ENCODE measurements around the gene SELENOF.
"Not testable (repeated sequence)": the region's sequence is repeated elsewhere in the genome, so short reads cannot be mapped to it uniquely, and the experiment has no call there.

Gene SELENOF

DNA sequence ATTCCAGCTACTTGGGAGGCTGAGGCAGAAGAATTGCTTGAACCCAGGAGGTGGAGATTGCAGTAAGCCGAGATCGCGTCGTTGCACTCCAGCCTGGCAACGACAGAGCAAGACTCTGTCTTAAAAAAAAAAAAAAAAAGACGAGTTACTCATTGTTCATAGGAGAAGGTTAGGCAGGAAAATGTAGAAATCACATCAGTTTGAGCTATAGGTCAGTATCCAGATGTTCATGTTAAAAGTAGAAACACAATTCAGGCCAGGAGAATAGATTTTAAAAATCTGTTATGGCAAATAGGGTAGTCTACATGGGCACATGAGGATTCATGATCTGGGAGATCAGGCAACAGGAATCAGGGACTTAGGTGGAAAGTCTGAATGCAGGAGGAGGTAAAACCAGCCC is 57.7 kb downstream of the SELENOF start:
- no peak for DNase-seq (ENCODE audit: low spot score)

DNA sequence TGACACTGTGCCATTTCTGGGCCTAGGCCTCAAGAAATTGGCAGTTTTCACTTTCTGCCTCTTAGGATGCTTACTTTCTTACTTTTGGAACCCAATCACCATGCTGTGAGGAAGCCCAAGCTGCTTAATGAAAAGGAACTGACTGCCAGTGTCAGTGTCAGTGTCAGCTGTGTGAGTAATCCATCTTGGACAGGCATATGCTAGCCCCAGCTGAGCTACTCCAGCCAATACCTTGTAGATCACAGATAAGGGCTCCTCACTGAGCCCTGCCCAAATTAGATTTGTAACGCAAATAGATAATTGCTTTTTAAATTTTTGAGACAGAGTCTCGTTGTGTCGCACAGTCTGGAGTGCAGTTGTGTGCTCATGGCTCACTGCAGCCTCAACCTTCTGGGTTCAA is 59.6 kb downstream of the SELENOF start:
- DNase-seq (ENCODE audit: low spot score) = no peak

DNA sequence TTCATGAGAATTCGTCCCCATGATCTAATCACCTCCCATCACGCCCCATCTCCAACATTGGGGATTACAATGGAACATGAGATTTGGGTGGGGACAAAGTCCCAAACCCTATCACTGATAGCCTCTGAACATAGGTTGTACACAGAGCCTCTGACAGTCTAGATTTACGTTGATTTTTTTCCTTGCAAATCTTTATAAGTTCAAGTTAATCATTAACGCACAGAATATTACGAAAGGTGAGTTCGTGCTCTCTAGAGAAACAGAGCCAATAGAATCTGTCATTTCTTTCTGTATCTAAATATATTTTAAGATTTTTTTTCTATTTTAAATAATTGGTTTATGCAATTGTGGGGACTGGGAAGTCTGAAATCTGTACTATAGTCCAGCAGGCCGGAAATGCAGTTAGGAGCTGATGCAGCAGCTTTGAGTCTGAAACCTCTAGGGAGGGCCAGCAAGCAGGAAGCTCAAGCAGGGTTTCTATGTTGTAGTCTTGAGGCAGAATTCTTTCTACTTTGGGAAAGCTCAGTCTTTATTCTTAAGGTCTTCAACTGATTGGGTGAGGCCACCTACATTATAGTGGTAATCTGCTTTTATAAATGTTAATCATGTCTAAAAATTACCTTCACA is 61.0 kb downstream of the SELENOF start:
- DNase-seq (ENCODE audit: low spot score) = no peak

DNA sequence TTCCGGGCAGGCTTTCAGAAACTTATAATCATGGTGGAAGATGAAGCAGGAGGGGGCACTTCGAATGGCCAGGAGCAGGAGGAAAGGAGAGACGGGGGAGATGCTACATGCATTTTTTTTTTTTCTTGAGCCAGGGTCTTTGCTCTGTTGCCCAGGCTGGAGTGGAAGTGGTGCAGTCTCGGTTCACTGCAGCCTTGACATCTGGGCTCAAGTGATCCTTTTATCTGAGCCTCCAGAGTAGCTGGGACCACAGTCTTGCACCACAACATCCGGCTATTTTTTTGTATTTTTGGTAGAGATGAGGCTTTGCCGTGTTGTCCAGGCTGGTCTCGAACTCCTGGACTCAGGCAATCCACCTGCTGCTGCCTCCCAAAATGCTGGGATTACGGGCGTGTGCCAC is 61.6 kb downstream of the SELENOF start:
- DNase-seq (ENCODE audit: low spot score) = no peak

DNA sequence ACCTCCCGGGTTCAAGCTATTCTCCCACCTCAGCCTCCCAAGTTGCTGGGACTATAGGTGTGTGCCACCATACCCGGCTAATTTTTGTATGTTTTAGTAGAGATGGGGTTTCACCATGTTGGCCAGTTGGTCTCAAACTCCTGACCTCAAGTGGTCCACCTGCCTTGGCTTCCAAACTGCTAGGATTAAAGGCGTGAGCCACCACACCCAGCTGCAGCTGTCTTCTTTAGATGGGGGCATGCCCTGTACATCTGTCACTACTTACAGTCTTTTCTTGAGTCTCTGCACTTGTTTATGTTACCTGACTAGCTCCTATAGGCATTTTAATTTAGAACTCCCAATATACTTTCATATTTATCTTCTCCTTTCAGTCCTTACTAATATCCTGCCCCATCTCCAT is 64.2 kb downstream of the SELENOF start:
- DNase-seq (ENCODE audit: low spot score) = no peak

DNA sequence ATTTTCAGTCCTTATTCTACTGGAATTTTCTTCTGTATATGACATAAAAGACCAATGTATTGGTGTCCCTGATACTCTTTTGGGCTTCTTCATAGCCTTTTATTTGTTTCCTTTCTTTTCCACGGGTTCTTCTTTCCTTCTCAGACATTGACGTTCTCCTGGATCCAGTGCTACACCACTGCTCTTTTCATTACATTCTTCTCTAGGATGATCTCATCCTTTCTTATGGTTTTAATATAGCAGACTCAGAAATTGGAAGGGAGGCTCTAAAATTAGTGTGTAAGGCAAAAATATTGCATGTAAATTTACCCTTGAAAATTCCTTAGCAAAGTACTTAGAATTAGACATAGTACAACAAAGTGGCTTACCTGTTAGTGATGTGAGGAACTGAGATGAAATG is 65.3 kb downstream of the SELENOF start:
- DNase-seq (ENCODE audit: low spot score) = no peak

DNA sequence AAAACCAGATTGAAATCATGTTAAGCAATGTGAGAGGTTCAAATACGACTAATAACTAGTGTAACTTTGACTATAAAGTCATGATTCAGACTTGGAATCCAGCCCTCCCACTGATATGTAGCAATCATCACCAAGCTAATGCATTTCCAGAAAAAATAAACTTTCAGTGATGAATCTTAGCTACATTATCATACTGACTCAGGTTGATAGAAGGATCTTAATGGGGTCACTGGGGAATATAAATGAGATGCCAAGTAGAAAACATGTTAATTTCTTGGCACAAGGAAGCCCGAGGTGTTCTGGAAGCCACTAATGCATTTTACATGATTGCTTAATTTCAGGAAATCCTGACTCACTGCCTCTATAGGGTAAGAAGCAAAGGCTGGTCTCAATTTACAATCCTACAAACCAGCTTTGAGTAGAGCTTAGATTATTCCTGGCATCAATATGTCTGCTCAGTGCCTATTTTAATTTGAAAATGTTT is 67.7 kb downstream of the SELENOF start:
- no peak for DNase-seq (ENCODE audit: low spot score)

DNA sequence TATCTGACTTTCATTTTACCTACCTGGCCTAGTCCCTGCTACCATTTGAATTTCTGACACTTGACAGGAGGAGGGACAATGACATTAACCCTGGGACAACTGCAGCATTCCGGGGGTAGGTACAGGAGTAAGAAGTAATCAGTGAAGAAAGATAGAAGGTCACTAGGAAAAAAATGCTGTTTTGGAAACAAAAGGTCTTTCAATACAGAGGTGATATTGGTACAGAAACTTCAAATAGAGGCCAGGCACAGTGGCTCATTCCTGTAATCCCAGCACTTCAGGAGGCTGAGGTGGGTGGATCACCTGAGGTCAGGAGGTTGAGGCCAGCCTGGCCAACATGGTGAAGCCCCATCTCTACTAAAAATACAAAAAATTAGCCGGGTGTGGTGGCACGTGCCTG is 68.4 kb downstream of the SELENOF start:
- DNase-seq (ENCODE audit: low spot score) = no peak

DNA sequence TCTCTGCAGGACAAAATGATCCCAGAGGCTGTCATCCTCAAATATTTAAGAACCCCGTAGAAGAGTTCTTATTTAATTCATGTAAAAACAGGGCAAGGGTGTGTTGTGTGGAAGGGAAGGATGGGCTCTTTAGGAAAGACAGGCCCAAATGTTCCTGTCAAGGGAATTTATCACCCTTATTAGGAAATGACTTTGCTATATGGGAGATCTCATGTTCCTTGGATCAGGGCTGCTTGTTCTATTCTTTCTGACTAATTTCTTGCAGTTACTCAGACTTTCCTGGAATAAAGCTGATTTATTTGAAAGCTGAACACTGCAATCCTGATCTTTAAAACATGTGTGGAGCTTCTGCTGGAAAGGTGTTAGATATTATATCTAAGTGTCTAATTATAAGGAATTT is 72.8 kb downstream of the SELENOF start:
- no peak for DNase-seq (ENCODE audit: low spot score)

DNA sequence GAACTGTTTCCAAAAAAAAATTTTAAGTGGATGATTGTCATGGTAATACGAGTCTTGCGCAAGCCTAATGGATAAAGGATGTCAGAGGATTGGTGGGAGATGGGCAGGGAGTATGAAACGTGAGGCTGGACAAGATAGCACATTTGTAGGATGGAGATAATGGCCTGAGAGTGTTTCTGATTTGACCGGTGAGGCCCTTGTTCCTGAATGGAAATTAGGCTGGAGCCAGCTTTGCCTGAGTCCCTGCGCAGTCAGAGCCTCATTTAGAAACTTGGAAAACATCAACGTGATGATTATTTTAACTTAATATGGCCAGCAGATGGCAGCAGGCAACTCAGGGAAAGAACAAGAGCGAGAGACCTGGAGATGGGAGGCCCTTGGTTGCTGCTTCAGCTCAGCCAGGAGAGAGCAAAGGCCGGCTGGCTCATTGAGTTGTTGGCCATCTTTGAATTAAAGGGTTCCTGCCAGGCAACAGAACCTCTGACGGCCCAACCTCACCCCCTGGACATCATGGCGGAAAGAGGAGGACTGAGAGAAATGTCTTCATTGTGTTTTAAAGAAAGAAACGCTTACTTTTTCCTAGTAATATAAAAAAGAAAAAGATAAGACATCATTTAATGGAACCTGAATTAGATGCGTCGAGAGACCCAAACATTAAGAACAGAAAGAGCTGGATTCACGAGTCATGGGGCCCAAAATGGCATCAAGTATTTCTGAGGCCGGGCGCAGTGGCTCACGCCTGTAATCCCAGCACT is 80.3 kb downstream of the SELENOF start:
- DNase-seq (ENCODE audit: low spot score) = peak; percentile 85

DNA sequence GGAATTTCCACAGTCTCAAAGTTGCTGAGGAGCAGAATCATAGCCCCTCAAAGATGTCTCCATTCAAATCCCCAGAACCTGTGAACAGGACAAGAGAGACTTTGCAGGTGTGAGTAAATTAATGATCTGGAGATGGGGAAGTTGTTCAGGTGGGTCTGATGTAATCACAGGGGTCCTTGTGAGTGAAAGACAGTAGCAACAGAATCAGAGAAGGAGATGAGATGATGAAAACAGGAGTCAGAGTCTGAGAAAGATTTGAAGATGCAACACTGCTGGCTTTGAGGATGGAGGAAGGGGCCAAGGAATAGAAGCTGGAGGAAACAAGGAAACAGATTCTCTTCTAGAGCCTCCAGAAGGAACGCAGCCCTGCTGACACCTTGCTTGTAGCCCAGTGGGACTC is 81.5 kb downstream of the SELENOF start:
- DNase-seq (ENCODE audit: low spot score) = no peak

DNA sequence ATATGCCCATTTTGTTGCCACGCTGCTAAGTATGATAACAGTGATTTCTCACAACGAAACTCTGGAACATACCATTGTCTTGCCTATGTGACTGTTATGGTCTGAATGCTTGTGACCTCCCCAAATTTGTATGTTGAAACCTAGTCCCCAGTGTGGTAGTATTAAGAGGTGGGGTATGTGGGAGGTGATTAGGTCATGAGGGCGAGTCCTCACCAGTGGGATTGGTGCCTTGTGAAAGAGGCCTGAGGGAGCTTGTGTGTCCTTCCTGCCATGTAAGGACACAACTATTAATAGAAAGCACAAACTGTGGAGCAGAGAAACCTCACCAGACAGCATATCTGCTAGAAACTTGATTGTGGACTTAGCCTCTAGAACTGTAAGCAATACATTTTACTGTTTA is 84.6 kb downstream of the SELENOF start:
- DNase-seq (ENCODE audit: low spot score) = no peak

DNA sequence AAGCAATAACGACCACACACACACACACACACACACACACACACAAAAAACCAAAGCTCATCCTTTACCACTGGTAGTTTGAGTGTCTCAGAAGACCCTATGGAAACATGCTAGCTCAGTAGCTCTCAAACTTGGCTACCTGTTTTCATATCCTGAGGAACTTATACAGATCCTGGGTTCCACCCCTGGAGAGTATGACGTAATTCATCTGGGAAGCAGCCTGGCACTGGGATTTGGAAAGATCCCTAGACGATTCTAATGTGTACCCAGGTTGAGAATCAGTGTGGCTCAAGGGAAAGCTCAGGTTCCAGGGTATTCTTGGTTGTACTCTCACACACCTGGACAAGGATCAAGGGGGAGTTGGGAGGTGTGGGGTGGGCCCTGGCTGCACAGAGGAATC is 85.9 kb downstream of the SELENOF start:
- no peak for DNase-seq (ENCODE audit: low spot score)

DNA sequence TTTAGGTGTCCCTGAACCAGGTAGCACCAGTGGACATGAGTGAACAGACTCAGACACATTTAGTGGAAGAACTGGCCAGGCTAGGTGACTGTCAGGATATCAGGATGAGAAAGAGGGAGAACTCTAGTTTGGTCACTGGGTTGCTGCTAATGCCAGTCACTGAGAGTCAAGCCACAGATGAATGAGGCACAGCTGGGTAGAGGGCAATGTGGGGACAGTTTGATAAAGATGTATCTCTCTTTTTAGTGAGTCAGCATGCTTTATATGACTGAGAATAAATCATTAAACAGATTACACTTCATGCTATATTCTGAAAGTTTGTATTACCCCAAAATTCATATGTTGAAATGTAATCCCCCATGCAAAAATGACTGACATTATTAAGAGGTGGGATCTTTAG is 87.1 kb downstream of the SELENOF start:
- no peak for DNase-seq (ENCODE audit: low spot score)

DNA sequence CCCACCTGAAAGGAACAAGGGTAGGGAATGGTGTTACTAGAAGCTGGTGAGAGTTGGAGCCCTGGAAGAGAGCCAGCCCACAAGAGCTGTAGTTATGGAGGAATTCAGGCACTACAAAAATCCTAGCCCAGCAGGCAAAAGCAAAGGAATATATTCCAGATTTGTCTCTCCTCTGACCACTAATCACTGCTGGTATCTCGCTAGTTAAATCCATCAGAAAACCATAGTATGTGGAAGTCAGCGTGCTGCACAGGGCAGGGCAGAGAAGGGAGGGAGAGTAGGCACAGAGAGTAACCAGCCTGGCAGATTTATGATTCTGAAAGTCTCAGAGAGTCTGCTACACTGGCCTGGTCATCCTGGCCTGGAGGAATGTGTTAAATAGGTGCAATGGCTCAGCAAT is 88.6 kb downstream of the SELENOF start:
- DNase-seq (ENCODE audit: low spot score) = no peak

DNA sequence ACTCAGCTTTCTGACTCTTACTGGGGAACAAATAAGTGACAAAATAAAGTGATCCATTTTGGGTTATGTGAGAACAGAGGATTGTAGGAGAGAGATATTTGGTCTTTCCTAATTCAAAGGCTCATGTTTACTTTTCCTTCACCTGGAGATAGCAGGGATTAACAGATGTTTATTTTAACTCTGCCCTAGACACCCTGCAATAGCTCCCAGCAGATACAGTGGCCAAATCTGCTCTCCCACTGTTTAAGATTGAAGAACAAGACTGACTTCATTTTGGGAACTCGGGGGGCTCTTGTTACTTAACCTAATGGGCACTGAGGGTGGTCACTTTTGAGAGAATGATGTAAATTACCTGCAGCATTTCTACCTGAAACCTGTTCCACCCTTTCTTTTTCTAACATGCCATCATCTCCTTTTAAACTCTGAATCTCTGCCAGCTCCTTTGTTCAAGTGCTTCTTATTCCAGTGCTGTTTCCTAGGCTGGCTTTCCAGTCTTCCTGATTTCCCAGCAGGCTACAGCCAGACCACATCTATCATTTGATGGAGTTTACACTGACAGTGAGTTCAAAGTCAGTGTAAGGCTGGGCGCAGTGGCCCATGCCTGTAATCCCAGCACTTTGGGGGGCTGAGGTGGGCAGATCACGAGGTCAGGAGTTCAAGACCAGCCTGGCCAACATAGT is 90.0 kb downstream of the SELENOF start:
- no peak for DNase-seq (ENCODE audit: low spot score)

DNA sequence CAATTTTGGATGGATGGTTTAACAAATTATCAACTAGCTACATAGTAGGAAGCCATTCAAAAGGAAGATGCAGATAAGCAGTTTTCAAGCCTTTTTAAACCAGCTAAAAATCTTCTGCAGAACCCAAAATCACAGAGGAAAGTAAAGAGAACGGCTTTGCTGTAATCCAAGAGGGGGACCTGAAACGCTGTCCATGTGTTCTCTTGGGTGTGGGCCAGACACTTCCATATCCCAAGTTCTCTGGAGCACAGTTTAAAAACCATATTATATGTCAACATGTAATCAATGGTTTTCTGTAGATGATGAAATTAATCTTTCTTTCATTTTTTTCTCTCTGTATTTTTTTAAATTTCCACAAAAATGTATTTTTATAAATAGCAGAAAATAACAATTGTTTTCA is 90.5 kb downstream of the SELENOF start:
- DNase-seq (ENCODE audit: low spot score) = no peak

DNA sequence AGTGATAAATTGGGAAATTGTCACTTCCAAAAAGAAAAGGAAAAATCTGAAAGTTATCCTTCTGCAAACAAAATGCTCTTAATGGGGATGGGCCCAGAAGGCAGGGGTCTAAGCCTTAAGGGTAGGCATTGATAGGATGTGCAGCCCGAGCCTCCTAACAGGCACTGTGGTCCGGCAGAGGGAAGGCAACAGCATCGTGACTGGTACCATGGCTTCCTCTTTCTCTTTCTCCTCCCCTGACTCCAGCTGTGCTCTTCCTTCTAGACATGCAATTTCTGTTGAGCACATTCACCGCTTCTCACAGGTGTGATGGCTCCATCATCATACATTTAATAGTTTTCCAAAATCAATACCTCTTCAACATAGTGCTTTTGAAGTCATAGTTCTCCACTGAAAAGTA is 91.5 kb downstream of the SELENOF start:
- no peak for DNase-seq (ENCODE audit: low spot score)

DNA sequence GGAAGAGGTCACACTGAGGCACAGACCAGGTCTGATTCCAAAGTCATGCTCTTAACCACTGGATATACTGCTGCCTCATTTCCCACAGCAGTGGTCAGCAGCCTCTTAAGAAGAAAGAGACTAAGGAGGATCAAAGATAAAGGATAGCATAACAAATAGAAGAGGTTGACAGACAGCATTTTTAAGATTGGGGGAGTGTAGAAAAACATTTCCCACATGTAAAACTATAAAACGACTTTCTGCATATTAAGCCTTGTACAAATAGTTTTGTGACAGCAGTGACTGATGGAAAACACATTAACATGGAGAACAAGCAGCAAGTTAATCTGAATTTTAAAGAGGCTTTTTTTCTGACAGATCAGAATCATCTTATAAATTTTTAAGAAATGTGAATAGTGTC is 92.0 kb downstream of the SELENOF start:
- DNase-seq (ENCODE audit: low spot score) = no peak

DNA sequence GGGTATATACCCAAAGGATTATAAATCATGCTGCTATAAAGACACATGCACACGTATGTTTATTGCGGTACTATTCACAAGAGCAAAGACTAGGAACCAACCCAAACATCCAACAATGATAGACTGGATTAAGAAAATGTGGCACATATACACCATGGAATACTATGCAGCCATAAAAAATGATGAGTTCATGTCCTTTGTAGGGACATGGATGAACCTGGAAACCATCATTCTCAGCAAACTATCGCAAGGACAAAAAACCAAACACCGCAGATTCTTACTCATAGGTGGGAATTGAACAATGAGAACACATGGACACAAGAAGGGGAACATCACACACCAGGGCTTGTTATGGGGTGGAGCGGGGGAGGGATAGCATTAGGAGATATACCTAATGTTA is 94.0 kb downstream of the SELENOF start:
- not testable (repeated sequence) for DNase-seq (ENCODE audit: low spot score)

DNA sequence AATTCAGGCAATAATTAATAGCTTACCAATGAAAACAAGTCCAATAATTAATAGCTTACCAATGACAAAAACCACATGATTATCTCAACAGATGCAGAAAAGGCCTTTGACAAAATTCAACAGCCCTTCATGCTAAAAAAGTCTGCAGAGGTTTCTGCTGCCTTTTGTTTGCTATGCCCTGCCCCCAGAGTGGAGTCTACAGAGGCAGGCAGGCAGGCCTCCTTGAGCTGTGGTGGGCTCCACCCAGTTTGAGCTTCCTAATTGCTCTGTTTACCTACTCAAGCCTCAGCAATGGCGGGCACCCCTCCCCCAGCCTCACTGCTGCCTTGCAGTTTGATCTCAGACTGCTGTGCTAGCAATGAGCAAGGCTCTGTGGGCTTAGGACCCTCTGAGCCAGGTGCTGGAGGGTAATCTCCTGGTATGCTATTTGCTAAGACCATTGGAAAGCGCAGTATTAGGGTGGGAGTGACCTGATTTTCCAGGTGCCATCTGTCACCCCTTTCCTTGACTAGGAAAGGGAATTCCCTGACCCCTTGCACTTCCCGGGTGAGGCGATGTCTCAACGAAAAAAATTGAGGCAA is 96.6 kb downstream of the SELENOF start:
- not testable (repeated sequence) for DNase-seq (ENCODE audit: low spot score)

DNA sequence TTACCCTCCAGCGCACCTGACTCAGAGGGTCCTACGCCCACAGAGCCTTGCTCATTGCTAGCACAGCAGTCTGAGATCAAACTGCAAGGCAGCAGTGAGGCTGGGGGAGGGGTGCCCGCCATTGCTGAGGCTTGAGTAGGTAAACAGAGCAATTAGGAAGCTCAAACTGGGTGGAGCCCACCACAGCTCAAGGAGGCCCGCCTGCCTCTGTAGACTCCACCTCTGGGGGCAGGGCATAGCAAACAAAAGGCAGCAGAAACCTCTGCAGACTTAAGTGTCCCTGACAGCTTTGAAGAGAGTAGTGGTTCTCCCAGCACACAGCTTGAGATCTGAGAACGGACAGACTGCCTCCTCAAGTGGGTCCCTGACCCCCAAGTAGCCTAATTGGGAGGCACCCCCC is 99.8 kb downstream of the SELENOF start:
- DNase-seq (ENCODE audit: low spot score) = not testable (repeated sequence)
